GM20431 (cell line): ENCODE measurements around the gene SPACA6.

ENCODE experiments used
- in situ Hi-C: fragments of 300-500 bp; cut with MseI, MboI; formaldehyde crosslinking; loops from one replicate; pipeline ENCODE4 v1.15.0; 2020; ENCODE audit warnings: low sequenced_read_pairs; ENCODE audit not compliant: unreplicated experiment

Gene SPACA6

GRCh38 chr19:51702103-51702824 is 9.1 kb downstream of the SPACA6 start:
- in situ Hi-C loops = no loop called here

GRCh38 chr19:51702825-51703574 is 9.9 kb downstream of the SPACA6 start:
- in situ Hi-C loops = no loop called here

GRCh38 chr19:51703575-51704515 is 10.7 kb downstream of the SPACA6 start:
- in situ Hi-C loops = no loop called here

GRCh38 chr19:51704626-51705025 is 11.5 kb downstream of the SPACA6 start:
- in situ Hi-C loops = no loop called here

GRCh38 chr19:51706296-51706695 is 13.2 kb downstream of the SPACA6 start:
- in situ Hi-C loops = no loop called here

GRCh38 chr19:51706885-51707284 is 13.8 kb downstream of the SPACA6 start:
- in situ Hi-C loops = no loop called here

- in situ Hi-C loops = no loop called here
Observed at GRCh38 chr19:51708811-51709210, 15.7 kb downstream of the SPACA6 start.

- in situ Hi-C loops = no loop called here
Observed at GRCh38 chr19:51709575-51709974, 16.4 kb downstream of the SPACA6 start.

GRCh38 chr19:51710163-51710562 is 17.0 kb downstream of the SPACA6 start:
- in situ Hi-C loops = no loop called here

GRCh38 chr19:51711702-51712101 is 18.6 kb downstream of the SPACA6 start:
- in situ Hi-C loops = no loop called here

GRCh38 chr19:51712461-51713081 is 19.4 kb downstream of the SPACA6 start:
- in situ Hi-C loops = no loop called here

GRCh38 chr19:51713319-51714285 is 20.5 kb downstream of the SPACA6 start:
- in situ Hi-C loops = no loop called here

GRCh38 chr19:51714848-51715247 is 21.7 kb downstream of the SPACA6 start:
- in situ Hi-C loops = no loop called here

GRCh38 chr19:51715850-51716249 is 22.7 kb downstream of the SPACA6 start:
- in situ Hi-C loops = no loop called here

GRCh38 chr19:51716925-51717324 is 23.8 kb downstream of the SPACA6 start:
- in situ Hi-C loops = no loop called here

GRCh38 chr19:51719251-51719988 is 26.3 kb downstream of the SPACA6 start:
- in situ Hi-C loops = no loop called here

- in situ Hi-C loops = no loop called here
Observed at GRCh38 chr19:51721905-51722304, 28.8 kb downstream of the SPACA6 start.

GRCh38 chr19:51722492-51722891 is 29.4 kb downstream of the SPACA6 start:
- in situ Hi-C loops = no loop called here
